GM12878 (cell line): ENCODE measurements around the gene L3MBTL1. TPM values are rescaled to one million over a fixed set of nuclear protein-coding genes. Genes with fewer than 3 reads are reported as not detected.

ENCODE experiments used
- ATAC-seq: fragments of 200-7000 bp; cut with Tn5 transposase; 3 replicates; pipeline ENCODE4 v1.9.1; 2020; ENCODE audit warnings: mild to moderate bottlenecking, moderate library complexity
- BruUV-seq: library from RNA; stranded (reverse); fragments of 400-500 nt; replicated peaks from 2 replicates; lab custom pipeline; 2021; lab: Mats Ljungman, UMichigan
- CTCF ChIA-PET: fragments of 300-600 bp; sonication (Branson Sonifier 250); formaldehyde crosslinking; extraction: SDS; loops from one replicate; lab custom pipeline; 2021; ENCODE audit warnings: inconsistent platforms; lab: Yijun Ruan, JAX
- POLR2A ChIA-PET: fragments of 350-600 bp; formaldehyde crosslinking; extraction: SDS; loops from one replicate; lab custom pipeline; 2021; ENCODE audit warnings: inconsistent platforms; lab: Charles Lee
- RAD21 ChIA-PET: fragments of 300-600 bp; sonication (Branson Sonifier 250); formaldehyde crosslinking; loops from one replicate; lab custom pipeline; 2023; ENCODE audit warnings: antibody characterized with exemption; ENCODE audit not compliant: unreplicated experiment; lab: Charles Lee
- SMC1A ChIA-PET: fragments of 300-600 bp; sonication (Branson Sonifier 250); formaldehyde crosslinking; loops from one replicate; lab custom pipeline; 2023; ENCODE audit not compliant: unreplicated experiment, uncharacterized antibody; lab: Charles Lee
- DNase-seq: peaks from one replicate; pipeline ENCODE4 v3.0.0-alpha.2; 2011; ENCODE audit warnings: low read depth, low spot score
- FAIRE-seq: peaks from 3 replicates; lab custom pipeline; 2011; peaks lifted over from hg19 to GRCh38; lab: Jason Lieb, UNC
- H2AFZ ChIP-seq: 2 replicates; pipeline ENCODE4 v1.6.0; 2011; ENCODE audit warnings: low read depth, low read length, control low read depth; ENCODE audit not compliant: control insufficient read depth
- H3K27ac ChIP-seq: 2 replicates; pipeline ENCODE4 v1.5.1; 2011; ENCODE audit warnings: control low read depth; ENCODE audit not compliant: control insufficient read depth, insufficient read depth
- H3K27me3 ChIP-seq, 2 experiments: replicated peaks in 1 of 2; 2 replicates each; pipeline versions ENCODE4 v1.6.0 to v1.6.1; 2011; ENCODE audit warnings: low read length in 1 of 2; ENCODE audit not compliant: control insufficient read depth in 2 of 2, insufficient read depth in 2 of 2
- H3K36me3 ChIP-seq, 2 experiments: 2 replicates each; pipeline ENCODE4 v1.5.1; 2011; ENCODE audit warnings: low read length in 1 of 2; ENCODE audit not compliant: control insufficient read depth in 2 of 2, insufficient read depth in 2 of 2
- H3K4me1 ChIP-seq: 2 replicates; pipeline ENCODE4 v1.6.1; 2011; ENCODE audit warnings: mild to moderate bottlenecking, low read length, moderate library complexity, mixed read lengths; ENCODE audit not compliant: control insufficient read depth, insufficient read depth
- H3K4me2 ChIP-seq: 2 replicates; pipeline ENCODE4 v1.6.0; 2011; ENCODE audit warnings: control low read depth; ENCODE audit not compliant: control insufficient read depth, insufficient read depth
- H3K4me3 ChIP-seq: fragments of 200-600 bp; sonication (generic); 2 replicates; pipeline ENCODE4 v1.5.1; 2016
- H3K79me2 ChIP-seq: 2 replicates; pipeline ENCODE4 v1.6.0; 2011; ENCODE audit warnings: low read length; ENCODE audit not compliant: control insufficient read depth, insufficient read depth
- H3K9ac ChIP-seq: 2 replicates; pipeline ENCODE4 v1.8.0; 2011; ENCODE audit warnings: low read length, control low read depth, mixed read lengths; ENCODE audit not compliant: control insufficient read depth, insufficient read depth
- H3K9me3 ChIP-seq: replicated peaks from 3 replicates; pipeline ENCODE4 v1.5.1; 2011; ENCODE audit warnings: mild to moderate bottlenecking, low read length; ENCODE audit not compliant: control insufficient read depth, insufficient read depth
- H4K20me1 ChIP-seq: 2 replicates; pipeline ENCODE4 v1.6.0; 2011; ENCODE audit not compliant: control insufficient read depth, insufficient read depth
- ESRRA ChIP-seq: IDR thresholded peaks from 2 replicates; pipeline ENCODE4 v1.6.1; 2012; ENCODE audit warnings: mild to moderate bottlenecking, low read length, improper control_type of control experiment
- FOXK2 ChIP-seq: fragments of 450-650 bp; IDR thresholded peaks from 2 replicates; pipeline ENCODE4 v1.6.1; 2017; ENCODE audit warnings: mild to moderate bottlenecking, moderate library complexity
- IRF4 ChIP-seq: IDR thresholded peaks from 2 replicates; pipeline ENCODE4 v1.6.1; 2011; ENCODE audit warnings: low read depth, low read length
- SP1 ChIP-seq: IDR thresholded peaks from one replicate; pipeline ENCODE4 v1.6.1; 2011; ENCODE audit warnings: low read depth, low read length
- SUPT20H ChIP-seq: IDR thresholded peaks from 2 replicates; pipeline ENCODE4 v1.6.1; 2011; ENCODE audit warnings: low read depth, mild to moderate bottlenecking, low read length, moderate library complexity, borderline replicate concordance; ENCODE audit not compliant: control insufficient read depth
- TCF3 ChIP-seq: IDR thresholded peaks from 2 replicates; pipeline ENCODE4 v1.6.1; 2012; ENCODE audit warnings: low read depth, mild to moderate bottlenecking, low read length, borderline replicate concordance; ENCODE audit not compliant: insufficient read depth
- ZNF274 ChIP-seq: IDR thresholded peaks from one replicate; pipeline ENCODE4 v1.8.0; 2011; ENCODE audit not compliant: insufficient read length, insufficient read depth
- ZNF622 ChIP-seq: fragments of 450-650 bp; IDR thresholded peaks from 2 replicates; pipeline ENCODE4 v1.6.1; 2017; ENCODE audit warnings: mild to moderate bottlenecking, inconsistent platforms
- WGBS: methylation state at CpG from one replicate; pipeline ENCODE4 v1.1.6; 2016; ENCODE audit warnings: low lambda C conversion rate; ENCODE audit not compliant: insufficient replicate concordance, insufficient coverage; ENCODE audit errors: missing lambda C conversion rate; 5-methylcytosine and 5-hydroxymethylcytosine counted together
- in situ Hi-C: fragments of 300-500 bp; cut with MboI; formaldehyde crosslinking; loops from 9 replicates; pipeline ENCODE4 v1.14.3; 2018; ENCODE audit warnings: mixed read lengths
- intact Hi-C: fragments of 100-400 bp; cut with micrococcal nuclease; formaldehyde crosslinking; loops from one replicate; pipeline ENCODE4 v1.14.2; 2022; ENCODE audit not compliant: unreplicated experiment
- polyA plus RNA-seq, 11 experiments: library from polyadenylated mRNA; depleted of rRNA in 4 of 11; unstranded in 6 of 11; stranded (reverse) in 5 of 11; fragments of >200 nt; fragmentation: Nextera tagmentation in 4 of 11; fragmentation: Illumina TruSeq in 1 of 11; extraction: Ambion mirVana in 4 of 11; extraction: Trizol in 1 of 11; gene quantifications; 1 replicate in 1 of 11; 2 replicates in 10 of 11; pipeline versions ENCODE4 v1.2.1 to v1.2.3, GENCODE V29; 2011 to 2016; ENCODE audit warnings: inconsistent platforms in 2 of 11, missing spikeins in 2 of 11, low read depth in 1 of 11
- total RNA-seq, 4 experiments: library from RNA; depleted of rRNA in 3 of 4; stranded (reverse); fragments of >200 nt in 3 of 4; fragmentation: Illumina TruSeq in 1 of 4; extraction: Trizol in 1 of 4; gene quantifications; 2 replicates each; pipeline versions ENCODE4 v1.2.1 to v1.2.3, GENCODE V29; 2013 to 2021
- TF ChIP-seq, protein P1 (sequence below): fragments of 450-650 bp; conservative IDR thresholded peaks from 2 replicates; pipeline ENCODE4 v1.6.1; 2017; ENCODE audit warnings: mild to moderate bottlenecking, moderate library complexity
- TF ChIP-seq, protein P2 (sequence below): IDR thresholded peaks from 2 replicates; pipeline ENCODE4 v1.6.1; 2012; ENCODE audit warnings: low read depth, low read length, improper control_type of control experiment
- TF ChIP-seq, protein P3 (sequence below): fragments of 150-350 bp; IDR thresholded peaks from 2 replicates; pipeline ENCODE4 v1.6.1; 2016; ENCODE audit warnings: low read depth, low read length
- TF ChIP-seq, protein P4 (sequence below): fragments of 450-650 bp; IDR thresholded peaks from 2 replicates; pipeline ENCODE4 v1.6.1; 2017; ENCODE audit warnings: low read depth, mild to moderate bottlenecking, moderate library complexity

The L3MBTL1 gene
- total and polyA plus RNA-seq, 10 of the 15 experiments (the other 5 are each of a cell fraction or from before 2014, with no cell fraction given), result 0.56 to 6.6 (median 3.9) TPM

DNA sequence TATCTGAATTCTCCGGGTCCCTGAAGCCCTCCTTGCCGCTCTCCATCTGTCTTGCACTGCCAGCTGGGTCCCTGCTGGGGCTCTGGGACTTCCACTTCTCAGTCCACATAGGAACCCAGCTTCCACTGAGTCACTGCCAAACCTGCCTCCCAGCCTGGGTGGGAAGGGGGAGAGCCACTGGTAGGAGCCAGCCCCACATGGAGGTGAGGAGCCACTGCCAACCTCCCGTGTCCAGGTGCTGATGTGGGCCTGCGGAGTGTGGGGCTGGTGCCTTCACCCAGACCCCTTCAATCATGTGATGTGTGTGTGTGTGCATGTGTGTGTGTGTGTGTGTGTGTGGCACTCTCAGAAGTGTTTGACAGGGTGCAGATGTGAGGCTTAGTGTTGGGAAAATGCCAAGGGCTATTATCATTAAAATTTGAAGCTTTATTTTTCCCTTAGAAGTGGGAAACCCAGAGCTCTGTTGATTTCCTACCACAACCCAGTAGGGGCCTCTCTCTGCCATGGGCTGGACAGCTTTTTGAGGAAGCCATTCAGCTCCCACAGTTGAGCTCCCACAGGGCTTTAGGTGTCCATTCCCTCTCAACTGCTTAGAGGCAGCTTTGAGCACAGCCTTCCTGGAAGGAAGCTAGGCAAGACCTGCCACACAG is 42.0 kb downstream of the L3MBTL1 start (continued):
- TF ChIP-seq, protein P1, sequence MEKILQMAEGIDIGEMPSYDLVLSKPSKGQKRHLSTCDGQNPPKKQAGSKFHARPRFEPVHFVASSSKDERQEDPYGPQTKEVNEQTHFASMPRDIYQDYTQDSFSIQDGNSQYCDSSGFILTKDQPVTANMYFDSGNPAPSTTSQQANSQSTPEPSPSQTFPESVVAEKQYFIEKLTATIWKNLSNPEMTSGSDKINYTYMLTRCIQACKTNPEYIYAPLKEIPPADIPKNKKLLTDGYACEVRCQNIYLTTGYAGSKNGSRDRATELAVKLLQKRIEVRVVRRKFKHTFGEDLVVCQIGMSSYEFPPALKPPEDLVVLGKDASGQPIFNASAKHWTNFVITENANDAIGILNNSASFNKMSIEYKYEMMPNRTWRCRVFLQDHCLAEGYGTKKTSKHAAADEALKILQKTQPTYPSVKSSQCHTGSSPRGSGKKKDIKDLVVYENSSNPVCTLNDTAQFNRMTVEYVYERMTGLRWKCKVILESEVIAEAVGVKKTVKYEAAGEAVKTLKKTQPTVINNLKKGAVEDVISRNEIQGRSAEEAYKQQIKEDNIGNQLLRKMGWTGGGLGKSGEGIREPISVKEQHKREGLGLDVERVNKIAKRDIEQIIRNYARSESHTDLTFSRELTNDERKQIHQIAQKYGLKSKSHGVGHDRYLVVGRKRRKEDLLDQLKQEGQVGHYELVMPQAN, result no peak
- TF ChIP-seq TCF3 (no peak), ESRRA (no peak)

DNA sequence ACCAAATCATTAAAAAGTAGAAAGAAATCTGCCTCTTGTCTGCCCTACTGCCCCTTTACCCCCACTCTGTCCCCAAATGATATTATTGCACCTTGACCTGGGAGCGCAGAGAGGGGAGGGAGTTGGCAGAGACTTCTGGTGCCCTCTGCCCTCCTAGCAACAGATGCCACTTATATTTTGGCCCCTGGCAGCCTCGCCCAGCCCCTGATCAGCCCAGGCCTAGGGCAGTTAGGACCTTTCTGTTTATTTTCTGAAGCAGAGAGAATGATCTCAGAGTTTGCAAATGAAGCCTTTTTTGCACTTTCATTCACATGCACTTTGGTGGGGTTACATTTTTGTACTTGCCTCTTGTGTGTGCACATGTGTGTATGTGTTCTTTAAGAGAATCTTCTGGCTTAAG is 43.0 kb downstream of the L3MBTL1 start:
- Histone ChIP-seq H3K27ac (no peak overlapping the region), H3K4me3 (no peak overlapping the region), H3K36me3 (no peaks in the 10 kb centered on the region), H3K4me1 (no peaks in the 10 kb centered on the region), H4K20me1 (no peaks in the 10 kb centered on the region), H3K9me3 (no peaks in the 10 kb centered on the region), H2AFZ (no peak overlapping the region), H3K27me3 (no peaks in the 10 kb centered on the region), H3K9ac (no peak overlapping the region), H3K79me2 (no peaks in the 10 kb centered on the region), H3K4me2 (no peak overlapping the region)
- WGBS, result 69% methylated on average over 2 of the region's 2 CpGs
- FAIRE-seq (no peak), DNase-seq (no peak), ATAC-seq (no peak)
- BruUV-seq, result no TSS peak
- RAD21 ChIA-PET, result no interaction called here
- POLR2A ChIA-PET, result no interaction called here
- intact Hi-C loops (no loop called here), in situ Hi-C loops (no loop called here)
- SMC1A ChIA-PET, result no interaction called here
- TF ChIP-seq, protein P2, sequence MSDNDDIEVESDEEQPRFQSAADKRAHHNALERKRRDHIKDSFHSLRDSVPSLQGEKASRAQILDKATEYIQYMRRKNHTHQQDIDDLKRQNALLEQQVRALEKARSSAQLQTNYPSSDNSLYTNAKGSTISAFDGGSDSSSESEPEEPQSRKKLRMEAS, result no peak
- TF ChIP-seq ZNF622 (no peak), IRF4 (no peak), ZNF274 (no peak), FOXK2 (no peak), SUPT20H (no peak), SP1 (no peak)
- TF ChIP-seq, protein P3, sequence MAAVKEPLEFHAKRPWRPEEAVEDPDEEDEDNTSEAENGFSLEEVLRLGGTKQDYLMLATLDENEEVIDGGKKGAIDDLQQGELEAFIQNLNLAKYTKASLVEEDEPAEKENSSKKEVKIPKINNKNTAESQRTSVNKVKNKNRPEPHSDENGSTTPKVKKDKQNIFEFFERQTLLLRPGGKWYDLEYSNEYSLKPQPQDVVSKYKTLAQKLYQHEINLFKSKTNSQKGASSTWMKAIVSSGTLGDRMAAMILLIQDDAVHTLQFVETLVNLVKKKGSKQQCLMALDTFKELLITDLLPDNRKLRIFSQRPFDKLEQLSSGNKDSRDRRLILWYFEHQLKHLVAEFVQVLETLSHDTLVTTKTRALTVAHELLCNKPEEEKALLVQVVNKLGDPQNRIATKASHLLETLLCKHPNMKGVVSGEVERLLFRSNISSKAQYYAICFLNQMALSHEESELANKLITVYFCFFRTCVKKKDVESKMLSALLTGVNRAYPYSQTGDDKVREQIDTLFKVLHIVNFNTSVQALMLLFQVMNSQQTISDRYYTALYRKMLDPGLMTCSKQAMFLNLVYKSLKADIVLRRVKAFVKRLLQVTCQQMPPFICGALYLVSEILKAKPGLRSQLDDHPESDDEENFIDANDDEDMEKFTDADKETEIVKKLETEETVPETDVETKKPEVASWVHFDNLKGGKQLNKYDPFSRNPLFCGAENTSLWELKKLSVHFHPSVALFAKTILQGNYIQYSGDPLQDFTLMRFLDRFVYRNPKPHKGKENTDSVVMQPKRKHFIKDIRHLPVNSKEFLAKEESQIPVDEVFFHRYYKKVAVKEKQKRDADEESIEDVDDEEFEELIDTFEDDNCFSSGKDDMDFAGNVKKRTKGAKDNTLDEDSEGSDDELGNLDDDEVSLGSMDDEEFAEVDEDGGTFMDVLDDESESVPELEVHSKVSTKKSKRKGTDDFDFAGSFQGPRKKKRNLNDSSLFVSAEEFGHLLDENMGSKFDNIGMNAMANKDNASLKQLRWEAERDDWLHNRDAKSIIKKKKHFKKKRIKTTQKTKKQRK, result no peak
- TF ChIP-seq, protein P4, sequence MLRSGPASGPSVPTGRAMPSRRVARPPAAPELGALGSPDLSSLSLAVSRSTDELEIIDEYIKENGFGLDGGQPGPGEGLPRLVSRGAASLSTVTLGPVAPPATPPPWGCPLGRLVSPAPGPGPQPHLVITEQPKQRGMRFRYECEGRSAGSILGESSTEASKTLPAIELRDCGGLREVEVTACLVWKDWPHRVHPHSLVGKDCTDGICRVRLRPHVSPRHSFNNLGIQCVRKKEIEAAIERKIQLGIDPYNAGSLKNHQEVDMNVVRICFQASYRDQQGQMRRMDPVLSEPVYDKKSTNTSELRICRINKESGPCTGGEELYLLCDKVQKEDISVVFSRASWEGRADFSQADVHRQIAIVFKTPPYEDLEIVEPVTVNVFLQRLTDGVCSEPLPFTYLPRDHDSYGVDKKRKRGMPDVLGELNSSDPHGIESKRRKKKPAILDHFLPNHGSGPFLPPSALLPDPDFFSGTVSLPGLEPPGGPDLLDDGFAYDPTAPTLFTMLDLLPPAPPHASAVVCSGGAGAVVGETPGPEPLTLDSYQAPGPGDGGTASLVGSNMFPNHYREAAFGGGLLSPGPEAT, result no peak
- CTCF ChIA-PET, result interaction anchor here (1.0 to 1.7 kb wide), 2 partner anchors 12 to 138 kb away, joined by 4 to 7 read pairs; no protein-coding TSS in a partner anchor
